HG03280 (cell line): Measurements from ENCODE around the gene TDRD10.
"Not testable (repeated sequence)": the region's sequence is repeated elsewhere in the genome, so short reads cannot be mapped to it uniquely, and the experiment has no call there.

Source experiments
- ATAC-seq: cut with Tn5 transposase; IDR thresholded peaks from one replicate; pipeline ENCODE4 v1.9.1; 2021; ENCODE audit warnings: mild to moderate bottlenecking, moderate library complexity; ENCODE audit not compliant: unreplicated experiment

Gene TDRD10

DNA sequence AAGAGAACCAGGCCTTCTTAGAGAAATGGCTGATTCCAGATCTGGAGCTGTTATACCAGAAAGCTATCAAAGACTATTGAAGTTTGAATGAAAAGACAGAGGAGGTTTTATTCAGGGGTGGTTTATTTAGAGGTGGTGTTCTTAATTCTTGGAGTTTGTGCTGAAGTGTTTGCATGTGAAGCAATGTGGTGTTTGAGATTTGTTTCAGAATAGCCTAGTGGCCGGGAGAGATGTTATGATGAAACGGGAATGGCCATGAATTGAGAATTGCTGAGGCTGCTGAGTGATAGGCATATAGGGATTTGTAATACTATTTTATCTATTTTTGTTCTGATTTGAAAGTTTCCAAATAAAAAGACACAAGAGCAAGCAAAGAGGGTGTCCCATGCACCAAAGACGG, 10.7 kb downstream of the TDRD10 start:
- no peak for ATAC-seq

DNA sequence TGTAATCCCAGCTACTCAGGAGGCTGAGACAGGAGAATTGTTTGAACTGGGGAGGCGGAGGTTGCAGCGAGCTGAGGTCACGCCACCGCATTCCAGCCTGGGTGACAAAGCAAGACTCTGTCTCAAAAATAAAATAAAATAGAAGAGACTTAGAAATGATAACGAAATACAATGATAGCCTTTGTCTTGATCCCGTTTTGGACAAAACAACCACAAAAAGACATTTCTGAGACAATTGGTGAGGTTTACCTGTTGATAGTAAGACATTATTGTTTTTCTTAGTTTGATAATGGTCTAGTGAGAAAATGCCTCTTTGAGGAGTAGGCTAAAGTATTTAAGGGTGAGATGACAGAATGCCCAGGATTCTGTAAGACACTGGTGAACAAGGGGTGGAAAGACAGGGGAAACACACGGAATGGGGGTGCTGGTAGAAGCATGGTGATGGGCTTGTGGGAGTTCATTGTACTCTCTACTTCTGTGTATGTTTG, 12.1 kb downstream of the TDRD10 start:
- ATAC-seq = no peak

DNA sequence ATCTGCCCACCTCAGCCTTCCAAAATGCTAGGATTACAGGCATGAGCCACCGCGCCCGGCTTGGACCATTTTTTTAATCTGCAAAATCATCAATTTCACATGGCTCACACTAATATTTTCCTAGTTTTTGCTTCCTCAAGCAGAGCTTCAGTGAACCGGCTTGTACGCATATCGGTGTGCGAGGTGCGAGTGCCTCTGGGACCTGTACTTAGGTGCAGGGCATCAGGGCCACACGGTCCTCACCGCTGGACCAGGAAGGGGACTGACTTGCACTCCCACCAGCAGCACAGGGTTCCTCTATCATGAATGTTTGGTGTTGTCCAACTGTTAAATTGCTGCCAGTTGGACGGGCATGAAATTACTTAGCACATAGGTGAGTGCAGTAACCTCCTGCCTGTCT, 15.6 kb downstream of the TDRD10 start:
- ATAC-seq = no peak

DNA sequence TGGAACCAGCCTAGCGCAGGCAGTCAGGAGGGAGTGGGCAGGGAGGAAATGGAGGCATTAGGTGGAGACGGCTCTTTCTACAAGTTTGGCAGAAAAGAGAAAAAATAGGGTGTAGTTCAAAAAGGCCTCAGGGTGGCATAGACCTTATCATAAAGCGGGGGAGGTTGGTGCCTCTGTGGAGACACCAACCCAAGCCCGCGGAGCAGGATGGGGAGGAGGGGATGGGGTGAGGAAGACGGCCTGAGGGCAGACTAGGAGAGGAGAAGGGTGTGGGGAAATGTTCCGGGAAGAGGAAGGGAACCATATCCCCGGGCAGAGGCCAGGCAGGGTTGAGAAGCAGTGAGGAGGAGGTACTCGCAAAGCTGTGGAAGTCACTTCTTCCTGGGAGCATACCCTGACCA, 17.6 kb downstream of the TDRD10 start:
- ATAC-seq = no peak

DNA sequence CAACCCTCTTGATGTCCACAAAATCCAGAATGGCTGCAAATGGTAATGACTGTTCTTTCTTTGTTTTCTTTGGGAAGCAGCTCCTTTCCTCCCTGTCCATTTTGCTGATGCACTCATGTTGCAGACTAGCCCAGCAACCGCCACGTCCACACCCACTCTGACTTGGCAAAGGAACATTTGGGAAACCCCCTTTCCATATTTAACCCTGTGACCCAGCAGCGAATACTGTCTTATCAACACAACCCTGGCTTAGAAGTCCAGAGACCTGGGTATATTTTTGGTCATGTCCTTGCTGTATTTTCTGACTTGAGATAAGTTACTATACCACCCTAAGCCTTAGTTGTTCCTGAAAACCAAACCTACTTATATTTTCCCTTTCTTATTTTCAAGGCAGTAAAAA, 18.3 kb downstream of the TDRD10 start:
- ATAC-seq = no peak

DNA sequence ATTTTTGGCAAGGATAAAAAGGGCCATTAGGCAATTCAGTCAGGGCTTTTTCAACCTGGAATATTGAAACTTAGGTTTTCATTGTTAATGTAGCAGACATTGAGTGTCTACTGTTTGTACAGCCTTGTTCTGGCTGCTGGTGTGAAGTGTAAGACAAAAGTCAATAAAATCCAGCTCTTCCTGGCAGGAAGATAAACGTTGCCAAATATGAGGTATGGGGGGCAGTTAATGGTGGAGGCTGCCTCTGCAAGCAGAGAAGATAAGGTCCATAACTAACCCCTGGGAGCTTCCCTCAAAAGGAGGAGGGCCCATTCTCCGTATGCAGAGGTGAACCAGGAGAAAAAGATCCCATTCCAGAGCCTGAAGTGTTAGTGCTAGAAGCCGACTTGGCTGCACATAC, 19.7 kb downstream of the TDRD10 start:
- ATAC-seq = no peak

DNA sequence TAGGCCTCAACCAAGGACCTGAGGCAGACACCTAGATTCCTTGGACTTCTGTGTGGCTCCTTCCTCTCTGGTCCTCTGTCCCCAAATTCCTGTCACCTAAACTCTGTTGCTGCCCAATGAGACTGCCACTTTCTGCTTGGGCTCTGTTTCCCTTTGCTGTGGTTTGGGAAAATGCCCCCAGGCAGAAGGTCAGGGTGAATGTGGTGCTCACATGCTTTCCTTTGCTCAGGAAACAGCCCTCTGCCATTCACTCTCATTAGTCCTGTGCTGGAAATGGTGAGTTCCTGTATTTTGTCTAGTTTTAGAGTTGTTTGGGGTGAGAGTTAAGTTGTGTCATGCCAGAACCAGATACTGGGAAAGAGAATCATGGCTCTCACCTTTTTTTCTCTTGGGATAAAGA, 22.9 kb downstream of the TDRD10 start:
- ATAC-seq = no peak

DNA sequence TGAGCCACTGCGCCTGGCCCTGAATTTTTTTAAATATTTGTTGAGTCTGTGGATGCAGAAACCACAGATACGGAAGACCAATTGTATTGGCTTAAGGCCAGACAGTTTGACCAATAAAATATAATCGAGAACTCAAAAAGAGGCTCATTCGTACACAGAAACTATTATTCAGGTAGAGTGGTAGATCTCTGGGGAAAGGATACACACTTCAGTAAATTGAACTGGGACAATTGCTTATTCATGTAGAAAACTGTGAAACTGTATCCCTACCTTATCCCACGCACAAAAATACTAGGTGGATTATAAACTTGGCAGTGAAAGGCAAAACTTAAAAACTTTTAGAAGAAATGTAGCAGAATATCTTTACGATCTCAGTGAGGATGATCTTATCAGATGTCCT, 25.2 kb downstream of the TDRD10 start:
- no peak for ATAC-seq

DNA sequence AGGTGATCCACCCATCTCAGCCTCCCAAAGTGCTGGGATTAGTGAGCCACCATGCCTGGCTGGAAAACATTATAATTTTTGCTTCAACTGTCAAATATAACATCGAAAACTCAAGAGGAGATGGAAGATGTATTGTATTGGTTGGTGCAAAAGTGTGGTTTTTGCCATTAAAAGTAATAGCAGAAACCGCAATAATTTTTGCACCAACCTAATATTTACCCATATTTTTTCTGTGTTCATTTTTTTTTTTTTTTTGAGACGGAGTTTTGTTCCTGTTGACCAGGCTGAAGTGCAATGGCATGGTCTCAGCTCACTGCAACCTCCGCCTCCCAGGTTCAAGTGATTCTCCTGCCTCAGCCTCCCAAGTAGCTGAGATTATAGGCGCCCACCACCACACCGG, 27.3 kb downstream of the TDRD10 start:
- ATAC-seq = no peak

DNA sequence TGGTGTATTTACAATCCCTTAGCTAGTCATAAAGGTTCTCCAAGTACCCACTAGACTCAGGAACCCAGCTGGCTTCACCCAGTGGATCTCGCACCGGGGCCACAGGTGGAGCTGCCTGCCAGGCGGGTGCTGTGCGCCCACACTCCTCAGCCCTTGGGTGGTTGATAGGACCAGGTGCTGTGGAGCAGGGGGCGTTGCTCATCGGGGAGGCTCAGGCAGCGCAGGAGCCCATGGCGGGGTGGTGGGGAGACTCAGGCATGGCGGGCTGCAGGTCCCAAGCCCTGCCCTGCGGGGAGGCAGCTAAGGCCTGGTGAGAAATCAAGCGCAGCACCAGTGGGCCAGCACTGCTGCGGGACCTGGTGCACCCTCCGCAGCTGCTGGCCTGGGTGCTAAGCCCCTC, 29.9 kb downstream of the TDRD10 start:
- ATAC-seq = not testable (repeated sequence)

DNA sequence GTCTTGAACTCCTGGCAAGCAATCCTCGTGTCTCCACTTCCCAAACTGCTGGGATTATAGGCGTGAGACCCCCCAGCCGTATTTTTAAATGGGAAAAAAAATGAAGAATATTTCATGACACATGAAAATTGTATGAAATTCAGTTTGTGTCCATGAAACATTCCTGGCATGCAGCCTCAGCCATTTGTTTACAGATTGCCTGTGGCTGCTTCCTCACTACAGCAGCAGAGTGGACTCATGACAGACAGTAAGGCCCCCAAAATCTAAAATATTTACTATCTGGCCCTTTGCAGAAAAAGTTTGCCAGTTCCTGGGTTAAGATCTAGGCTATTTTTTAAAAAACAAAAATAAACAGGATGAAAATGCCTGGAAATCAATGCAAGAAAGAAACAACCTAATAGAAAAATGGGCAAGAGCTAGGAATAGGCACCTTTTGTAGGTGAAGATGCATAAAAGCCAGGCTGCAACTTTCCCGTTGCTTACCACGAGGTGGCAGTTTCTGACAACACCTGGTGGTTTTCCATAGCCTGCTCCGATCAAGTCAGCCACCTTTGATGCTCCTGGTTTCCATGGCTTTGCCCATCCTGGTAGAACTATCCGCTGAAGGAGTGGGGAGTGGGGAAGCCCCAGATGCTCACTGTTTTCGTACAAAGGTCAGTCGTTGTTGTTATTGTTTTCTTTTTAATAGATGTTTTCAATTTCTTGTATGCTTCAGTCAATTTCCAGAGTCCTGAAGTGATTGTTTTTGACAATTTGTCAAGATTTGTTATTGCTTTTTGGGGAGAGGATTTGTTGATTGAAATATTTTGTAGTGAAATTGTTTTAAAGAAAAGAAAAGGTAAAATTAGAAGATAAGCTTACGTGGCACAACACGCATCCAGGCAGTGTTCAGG, 32.2 kb downstream of the TDRD10 start:
- ATAC-seq = no peak

DNA sequence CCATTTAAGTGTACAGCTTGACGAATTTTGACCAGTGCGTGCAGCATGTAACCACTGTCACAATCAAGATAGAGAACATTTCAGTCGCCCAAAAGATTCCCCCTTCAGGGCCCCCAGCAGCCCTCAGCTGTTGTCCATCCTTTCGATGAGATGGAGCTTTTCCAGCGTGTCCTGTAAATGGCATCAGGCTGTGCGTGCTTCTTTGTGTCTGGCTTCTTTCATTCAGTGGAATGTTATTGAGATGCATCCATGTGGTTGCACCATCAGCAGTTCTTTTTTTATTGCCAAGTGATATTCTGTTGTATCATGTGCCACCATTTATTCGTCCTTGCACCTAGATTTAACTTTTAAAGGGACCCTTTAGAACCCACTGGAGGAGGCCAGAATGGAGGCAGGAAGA, 34.6 kb downstream of the TDRD10 start:
- ATAC-seq = no peak

DNA sequence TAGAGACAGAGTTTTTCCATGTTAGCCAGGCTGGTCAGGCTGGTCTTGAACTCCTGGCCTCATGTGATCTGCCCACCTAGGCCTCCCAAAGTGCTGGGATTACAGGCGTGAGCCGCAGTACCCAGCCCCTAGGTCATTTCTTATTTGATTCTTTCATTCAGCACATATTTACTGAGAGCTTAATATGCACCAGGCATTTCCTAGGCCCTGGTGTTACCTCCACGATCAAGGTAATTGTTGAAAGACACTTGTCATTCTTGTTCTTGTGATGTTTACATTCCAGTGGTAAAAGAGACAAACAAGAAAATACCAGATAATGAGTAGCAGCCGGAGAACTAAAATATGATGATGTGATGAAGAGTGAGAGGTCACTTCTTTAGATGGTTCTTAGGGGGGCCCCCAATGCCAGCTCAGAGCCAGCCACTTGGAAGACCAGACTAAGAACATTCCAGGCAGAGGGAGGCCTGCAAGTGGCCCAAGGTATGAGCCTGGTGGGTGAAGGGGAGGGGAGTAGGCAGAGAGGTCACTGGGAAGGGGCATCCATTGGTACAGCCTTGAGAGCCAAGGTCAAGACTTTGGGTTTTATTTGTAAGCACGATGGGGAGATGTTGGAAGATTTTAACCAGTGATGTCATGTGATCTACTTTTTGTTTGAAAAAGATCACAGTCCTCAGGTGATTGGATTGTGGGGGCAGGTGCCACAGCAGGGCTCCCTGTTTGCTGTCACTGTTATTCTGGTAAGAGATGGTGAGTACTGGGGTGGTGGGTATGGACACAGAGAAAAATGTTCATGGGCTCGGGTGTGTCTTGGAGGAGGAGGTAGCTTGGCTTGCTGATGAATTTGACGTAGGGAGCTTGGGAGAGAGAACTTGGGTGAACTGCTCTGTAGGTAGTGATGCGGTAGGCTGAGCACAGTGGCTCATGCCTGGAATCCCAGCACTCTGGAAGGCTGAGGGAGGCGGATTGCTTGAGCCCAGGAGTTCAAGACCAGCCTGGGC, 37.8 kb downstream of the TDRD10 start:
- ATAC-seq = no peak

DNA sequence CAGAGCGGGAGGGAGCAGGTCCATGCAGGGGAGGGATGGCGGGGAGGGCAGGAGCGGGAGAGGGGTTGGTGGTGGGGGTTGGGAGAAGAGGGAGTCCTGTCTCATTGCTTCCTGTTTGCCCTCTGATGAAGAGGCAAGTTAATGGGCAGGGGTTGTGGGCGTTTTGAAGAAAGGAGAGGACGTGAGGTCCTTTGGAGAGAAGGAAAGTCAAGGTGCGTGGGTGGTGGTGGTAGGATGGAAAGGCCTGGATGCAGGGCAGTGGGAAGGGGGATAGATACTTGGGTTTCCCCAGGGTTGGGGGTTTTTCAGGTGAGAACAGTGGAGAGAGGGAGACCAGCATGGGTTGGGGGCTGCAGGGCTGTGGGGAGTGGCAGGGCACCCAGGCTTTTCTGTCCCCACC, 39.2 kb downstream of the TDRD10 start:
- no peak for ATAC-seq

DNA sequence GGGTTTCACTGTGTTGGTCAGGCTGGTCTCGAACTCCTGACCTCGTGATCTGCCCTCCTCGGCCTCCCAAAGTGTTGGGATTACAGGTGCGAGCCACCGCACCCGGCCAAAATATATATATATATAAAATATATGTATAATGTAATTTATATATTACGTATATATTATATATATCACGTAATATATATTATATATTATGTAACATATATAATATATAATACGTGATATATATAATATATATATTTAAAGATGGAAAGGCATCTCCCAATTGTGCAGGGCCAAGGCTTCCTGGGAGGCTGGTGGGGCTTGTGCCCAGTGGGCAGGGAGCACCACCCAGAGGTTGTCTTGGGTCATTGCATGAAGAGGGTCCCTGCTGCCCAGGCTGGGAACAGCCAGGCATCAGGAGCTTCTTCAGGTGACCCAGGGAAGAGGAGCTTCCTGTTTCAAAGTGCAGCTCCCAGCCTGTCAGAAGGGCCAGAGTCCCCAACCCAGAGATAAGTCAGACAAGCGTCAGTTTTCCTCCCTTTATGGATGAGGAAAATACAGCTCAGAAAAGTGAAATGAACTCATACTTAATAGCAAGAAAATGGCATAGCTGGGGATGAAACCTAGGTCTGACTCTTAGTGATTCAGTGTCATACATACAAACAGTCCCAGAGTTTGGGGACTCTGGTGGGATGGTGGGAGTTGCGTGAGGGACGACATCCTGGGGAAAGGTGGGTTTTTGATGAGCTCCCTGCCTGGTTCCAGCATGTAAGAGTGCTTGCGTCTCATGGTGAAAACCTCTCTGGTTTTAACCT, 44.4 kb downstream of the TDRD10 start:
- ATAC-seq = no peak

DNA sequence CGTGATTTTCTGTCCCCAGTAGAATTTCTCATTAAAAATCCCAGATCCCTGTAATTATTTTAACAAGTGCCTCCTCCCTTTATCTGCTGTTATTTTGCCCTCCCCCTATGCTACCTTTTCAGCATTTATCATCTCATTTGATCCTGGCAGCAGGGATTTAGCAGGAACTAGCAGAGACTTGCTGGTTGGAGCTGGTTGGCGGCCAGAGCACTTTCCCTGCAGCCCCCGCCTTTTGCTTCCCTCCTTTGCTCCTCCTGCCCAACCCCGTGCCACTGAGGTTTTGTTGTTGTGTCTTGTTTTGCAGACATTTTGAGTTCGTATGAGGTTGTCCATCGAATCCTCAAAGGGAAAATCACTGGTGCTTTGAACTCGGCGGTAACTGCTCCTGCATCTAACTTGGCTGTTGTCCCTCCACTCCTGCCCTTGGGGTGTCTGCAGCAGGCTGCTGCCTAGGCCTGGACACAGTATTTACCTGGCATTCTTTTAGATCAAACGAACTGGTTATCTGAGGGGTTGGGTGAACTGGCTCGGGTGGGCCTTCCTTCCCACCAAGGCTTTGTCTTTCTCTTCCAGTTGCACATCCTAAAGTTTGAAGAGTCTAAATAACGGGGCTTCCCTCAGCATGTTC, 45.2 kb downstream of the TDRD10 start:
- ATAC-seq = no peak

DNA sequence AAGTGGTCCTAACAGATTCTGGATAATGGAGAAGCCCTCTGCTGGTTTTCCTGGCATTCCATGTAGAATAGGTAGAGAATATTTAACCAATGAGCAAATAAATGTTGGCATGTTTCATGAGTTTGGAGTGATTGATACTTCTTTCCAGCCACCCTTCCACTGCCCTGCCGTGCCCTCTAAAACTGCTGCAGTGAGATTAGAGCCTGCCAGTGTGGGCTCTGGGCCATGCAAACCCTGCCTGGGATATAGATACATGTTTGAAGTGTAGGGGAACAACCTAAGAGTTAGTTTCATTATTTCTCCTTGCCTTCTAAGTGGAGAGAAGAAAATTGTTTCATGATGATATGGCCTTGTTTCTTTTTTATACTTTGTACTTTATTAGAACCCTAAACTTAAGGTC, 46.0 kb downstream of the TDRD10 start:
- no peak for ATAC-seq

DNA sequence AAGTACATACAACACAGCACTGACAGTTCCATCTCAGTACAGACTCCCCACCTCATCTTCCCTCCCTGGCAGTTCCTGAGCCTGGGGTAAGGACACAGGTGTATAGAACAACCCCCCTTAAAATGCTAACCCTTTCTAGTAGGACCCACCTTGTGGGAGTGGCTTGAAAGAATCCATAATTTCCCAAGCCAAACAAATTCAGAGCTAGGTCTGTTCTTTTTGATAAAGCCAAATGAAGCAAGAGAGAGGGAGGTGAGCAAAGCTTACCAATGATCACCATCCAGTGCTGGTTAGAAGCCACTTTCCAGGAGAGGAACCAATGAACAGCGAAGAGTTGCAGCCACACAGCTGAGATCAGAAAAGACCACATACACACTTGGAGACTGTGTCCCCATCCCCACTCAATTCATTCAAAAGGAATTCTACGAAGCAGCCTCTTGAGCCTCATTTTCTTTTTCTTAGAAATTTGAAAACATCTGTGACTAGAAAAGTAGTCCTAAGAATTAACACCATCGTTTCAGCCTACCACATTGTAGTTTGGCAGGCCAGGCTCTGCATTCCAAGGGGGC, 47.3 kb downstream of the TDRD10 start:
- ATAC-seq = no peak

DNA sequence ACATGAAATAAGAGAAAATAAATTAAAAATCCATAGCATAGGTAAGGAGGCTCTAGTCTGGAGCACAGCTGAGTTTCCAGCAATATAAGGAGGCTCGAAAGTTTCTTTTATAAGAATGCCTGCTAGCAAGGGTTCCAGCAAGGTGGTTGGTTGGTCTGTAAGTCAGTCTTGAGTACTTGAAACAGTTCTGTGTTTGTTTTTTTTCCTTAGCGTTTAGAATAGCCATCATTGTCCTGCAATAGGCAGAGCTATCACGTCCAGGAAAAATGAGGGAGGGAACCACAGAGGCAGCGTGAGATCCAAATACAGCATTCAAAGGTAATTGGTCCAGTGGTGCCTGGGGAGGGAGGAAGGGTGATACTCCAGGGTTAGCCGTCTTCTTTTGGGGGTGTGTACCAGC, 48.1 kb downstream of the TDRD10 start:
- ATAC-seq = no peak

DNA sequence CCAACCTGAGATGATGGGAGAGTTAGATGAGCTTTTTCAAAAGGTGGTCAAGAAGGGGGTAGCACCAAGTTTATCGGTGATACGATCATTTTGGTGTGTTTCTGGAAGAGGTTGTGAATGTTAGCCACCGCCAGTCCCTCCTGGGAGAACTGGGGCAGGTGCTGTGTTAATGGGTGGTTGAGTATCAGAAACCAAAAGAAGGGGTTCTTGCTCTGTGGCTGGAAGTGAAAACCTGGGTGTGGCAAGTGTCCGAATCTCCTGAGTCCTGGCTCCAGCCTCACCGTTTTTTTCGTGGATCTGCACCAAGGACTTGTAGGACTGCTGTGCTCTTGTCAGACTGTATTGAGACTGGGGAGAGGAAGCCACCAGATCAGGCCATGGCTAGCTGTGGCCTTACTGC, 48.6 kb downstream of the TDRD10 start:
- ATAC-seq = no peak
